SKM-1 (cell line): ENCODE data around the gene THOC6.
A peak's percentile ranks its signal among the peaks of the same experiment; 100 is the strongest.

Experiments
- DNase-seq: peaks from one replicate; lab custom pipeline; 2025; ENCODE audit not compliant: unreplicated experiment; lab: John Stamatoyannopoulos, UW

The THOC6 gene

DNA sequence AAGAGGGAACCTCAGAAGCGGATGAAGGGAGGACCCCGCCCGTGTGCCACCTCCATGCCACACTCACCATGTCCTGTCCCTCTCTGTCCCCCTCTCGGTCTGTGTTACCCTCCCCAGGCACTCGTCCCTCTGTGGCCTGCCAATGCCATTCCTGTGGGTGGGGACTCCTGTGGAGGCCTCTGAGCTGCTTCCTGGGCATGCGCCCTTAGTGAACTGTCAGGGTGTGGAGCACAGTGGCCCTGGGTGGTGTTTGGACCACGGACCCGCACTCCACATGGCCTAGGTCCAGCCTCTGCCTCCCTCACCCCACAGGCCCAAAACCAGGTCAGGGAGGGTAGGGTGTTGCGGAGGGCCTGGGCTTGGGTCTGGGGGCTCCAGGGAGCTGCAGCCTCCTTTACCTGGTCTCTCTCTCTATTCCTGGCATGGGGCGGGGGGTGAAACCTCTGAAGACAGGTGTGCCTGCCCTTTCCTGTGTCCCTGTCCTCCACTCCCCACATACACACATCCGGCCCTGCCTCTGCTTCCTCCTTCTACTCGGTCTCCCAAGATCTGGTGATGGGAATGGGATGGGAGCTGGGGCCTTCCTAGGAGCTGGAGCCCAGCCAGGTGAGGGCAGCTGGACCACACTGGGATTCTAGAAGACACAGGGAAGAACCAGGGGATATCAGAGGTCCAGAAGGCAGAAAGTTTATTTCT lies 32.1 kb upstream of the THOC6 start:
- DNase-seq = no peak

- no peak for DNase-seq
Observed at GRCh38 chr16:2992383-2993081, 31.3 kb upstream of the THOC6 start.

DNA sequence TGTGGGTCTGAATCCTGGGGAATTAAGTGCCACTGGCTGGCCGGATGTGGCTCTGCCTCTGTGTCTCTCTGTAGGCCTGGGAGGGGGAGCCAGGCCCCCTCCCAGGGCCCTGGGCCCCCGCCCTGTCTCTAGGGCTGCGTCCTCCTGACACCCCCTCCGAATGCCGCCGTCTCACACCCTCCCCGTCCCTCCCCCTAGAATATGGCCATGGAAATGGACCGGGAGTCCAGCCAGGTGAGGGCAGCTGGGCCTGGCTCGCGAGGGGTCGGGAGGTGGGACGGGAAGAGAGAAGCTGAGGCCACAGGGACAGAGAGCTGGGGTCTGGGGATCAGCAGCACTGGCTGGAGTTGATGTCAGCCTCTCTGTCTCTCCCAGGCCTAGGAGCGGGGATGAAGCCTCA lies 27.5 kb upstream of the THOC6 start:
- DNase-seq = no peak

DNA sequence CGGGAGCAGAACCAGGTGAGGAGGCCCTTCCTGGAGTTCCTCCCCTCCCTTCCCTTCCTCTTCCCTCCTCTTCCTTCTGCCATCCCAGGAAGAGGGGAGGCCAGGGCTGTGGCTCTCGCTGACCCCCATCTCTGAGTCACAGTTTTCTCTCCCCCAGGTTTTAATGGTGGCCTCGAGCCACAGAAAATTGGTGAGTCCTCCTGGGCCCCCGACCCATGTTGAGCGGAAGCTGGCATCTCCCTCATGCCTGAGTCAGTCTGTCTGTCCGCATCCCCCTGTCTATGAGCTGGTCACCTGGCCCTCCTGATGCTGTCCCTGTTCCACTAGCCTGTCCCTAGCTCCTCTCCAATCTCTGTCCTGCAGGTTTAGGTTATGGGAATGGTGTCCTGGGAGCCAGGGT lies 23.9 kb upstream of the THOC6 start:
- DNase-seq = no peak

GRCh38 chr16:3000540-3000939 lies 23.3 kb upstream of the THOC6 start:
- no peak for DNase-seq

GRCh38 chr16:3001316-3001715 lies 22.5 kb upstream of the THOC6 start:
- no peak for DNase-seq

- DNase-seq = peak; percentile 98
Observed at GRCh38 chr16:3003582-3004270, 20.1 kb upstream of the THOC6 start.

GRCh38 chr16:3004319-3004718 lies 19.5 kb upstream of the THOC6 start:
- DNase-seq = no peak

- no peak for DNase-seq
Observed at GRCh38 chr16:3004781-3005284, 19.0 kb upstream of the THOC6 start.

DNA sequence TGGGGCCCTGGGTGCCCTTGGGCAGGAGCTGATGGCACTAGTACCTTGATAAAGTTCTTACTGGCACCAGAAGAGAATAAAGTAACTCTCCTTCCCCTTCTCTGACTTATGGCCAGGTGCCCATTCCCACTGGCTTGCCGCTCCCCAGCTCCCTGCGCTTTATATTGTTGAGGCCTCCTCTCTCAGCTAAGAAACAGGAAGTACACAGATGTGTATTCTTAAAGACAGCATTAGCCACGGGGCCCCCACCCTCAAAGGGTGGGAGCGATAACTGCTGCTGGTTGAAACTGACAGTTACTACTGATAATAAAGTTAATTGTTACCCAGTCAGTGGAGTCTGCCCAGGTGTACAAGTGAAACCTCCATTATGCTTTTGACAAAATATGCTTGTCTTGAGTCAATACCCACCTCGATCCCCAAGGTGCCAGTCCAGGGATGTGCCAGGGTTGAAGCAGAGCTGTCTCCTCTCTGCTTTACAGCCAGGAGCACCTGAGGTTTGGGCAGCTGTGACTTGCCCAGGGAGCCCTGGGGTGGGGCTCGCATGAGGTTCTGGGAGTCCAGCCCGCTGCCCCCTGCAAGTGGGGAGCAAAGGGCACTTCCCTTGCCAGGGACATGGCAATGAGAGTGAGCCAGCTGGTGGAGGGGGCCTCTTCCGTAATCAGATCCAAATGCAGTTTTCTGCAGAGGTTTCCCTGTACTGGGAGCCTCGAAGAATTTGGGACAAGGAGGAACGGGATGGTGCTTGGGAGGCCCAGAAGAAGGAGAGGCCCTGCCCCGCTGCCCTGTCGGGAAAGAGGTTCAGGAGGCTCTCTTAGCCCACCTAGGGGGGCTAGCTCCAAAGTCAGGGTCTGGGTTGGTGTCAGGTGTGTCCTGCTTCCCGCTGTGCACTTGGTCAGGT lies 16.5 kb upstream of the THOC6 start:
- peak; percentile 21 for DNase-seq

DNA sequence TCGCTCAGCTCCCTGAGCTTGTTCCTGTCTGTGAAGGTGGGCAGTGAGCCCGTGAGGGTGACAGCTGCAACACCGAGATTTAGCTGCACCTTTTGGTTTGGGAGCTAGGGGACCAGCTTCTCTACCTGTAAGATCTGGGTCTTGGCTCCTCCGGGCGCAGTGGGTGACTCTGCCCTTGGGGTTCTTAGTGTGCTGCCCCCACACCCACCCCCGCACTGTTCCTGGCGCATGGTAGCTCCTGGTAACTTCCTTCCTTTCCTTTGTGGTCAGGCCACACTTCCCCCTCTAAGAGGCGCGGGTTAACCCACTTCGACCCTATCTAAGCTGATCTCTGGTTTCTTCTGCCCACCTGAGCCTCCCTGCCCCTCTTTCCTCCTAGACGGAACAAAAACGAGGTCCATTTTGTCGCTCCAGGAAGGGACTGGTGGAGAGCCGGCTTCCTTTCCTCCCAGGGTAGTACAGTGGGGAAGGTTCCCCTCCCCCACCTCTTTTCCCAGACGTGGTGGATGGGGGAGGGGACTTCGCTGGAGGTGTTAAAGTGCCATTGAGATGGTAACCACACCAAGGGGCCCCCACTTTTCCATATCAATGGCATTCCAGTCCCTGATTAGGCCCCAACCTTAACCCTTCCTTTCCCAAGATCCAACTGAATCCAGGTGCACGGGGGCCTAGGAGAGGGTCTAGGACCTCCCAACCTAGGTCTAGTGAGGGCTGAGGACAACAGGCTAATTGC lies 15.7 kb upstream of the THOC6 start:
- DNase-seq = peak; percentile 56

DNA sequence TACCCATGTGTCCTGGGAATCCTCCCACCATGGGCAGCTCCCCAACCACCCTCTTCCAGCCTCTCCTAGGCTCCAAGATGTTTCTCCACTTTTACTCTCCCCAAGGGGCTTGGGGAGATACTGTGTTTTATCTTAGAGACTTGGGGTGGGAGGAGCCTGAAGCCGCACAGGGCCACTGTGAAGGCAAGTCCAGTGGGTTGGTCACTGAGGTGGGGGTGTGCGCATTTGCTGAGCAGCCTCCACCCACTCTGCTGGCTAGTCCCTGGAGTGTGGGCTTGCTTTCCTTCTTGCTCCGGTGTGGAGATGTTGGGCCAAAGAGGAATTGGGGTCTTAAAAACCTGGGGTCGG lies 15.2 kb upstream of the THOC6 start:
- DNase-seq = no peak

DNA sequence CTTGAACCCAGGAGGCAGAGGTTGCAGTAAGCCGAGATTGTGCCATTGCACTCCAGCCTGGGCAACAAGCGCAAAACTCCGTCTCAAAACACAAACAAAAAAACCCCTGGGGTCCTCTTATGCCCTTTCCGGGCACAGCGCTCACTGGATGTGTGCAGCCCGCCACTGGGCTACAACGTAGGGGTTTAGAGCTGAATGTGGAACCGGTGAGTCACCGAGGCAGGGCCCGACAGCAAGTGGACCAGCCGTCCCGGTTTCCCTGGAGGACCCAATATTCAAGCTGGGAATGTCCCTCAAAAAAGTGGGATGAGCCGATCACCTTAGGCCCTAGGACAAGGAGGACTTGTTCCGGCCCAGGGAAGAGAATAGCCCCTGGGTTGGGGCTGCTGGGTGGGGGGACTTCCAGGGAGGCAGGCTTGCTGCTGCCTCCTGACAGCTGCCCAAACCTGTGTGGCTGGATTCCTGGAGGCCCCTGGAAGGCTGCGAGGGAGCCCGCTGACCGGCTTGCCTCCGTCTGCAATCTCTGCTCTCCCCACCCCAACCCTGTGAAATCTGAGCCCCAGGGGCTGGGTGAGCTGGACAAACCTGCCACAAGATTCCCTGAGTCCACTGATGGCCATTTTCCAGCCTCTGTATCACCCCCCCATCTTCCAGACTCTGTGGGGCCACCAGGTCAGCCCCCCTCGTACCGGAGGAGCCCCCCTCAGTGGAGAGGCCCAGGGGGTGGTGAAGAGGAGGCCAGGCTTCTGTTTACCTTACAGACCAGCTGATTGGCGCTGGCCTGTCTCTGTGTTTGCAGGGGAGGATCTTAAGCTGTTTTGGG lies 14.1 kb upstream of the THOC6 start:
- DNase-seq = no peak

GRCh38 chr16:3010510-3010909 lies 13.3 kb upstream of the THOC6 start:
- no peak for DNase-seq

DNA sequence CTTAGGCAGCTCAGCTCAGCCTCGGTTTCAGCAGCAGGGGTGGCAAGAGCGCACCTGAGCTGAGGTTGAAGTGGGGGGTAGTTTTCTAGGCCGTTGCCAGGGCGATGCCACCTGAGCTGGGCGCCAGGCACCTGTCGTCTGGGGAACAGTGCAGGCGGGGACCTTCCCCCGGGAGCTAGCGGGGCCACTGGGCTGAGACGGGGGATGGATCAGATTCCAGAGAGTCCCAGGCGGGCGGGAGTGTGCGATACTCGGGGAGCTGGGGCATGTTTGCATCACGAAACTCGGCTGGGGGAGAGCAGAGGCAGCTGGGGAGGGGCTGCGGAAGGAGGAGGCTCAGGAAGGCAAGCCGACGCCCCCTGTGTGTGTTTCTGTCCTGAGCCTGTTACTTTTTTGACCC lies 11.6 kb upstream of the THOC6 start:
- no peak for DNase-seq

GRCh38 chr16:3012828-3013420 lies 10.9 kb upstream of the THOC6 start, which contains the start of gene CLDN9:
CLDN9 (plus strand) TSS chr16:3012923; CDS start chr16:3013363, 440 bp downstream.
- DNase-seq = no peak

DNA sequence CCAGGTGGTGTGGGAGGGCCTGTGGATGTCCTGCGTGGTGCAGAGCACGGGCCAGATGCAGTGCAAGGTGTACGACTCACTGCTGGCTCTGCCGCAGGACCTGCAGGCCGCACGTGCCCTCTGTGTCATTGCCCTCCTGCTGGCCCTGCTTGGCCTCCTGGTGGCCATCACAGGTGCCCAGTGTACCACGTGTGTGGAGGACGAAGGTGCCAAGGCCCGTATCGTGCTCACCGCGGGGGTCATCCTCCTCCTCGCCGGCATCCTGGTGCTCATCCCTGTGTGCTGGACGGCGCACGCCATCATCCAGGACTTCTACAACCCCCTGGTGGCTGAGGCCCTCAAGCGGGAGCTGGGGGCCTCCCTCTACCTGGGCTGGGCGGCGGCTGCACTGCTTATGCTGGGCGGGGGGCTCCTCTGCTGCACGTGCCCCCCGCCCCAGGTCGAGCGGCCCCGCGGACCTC lies 10.3 kb upstream of the THOC6 start:
- DNase-seq = no peak

DNA sequence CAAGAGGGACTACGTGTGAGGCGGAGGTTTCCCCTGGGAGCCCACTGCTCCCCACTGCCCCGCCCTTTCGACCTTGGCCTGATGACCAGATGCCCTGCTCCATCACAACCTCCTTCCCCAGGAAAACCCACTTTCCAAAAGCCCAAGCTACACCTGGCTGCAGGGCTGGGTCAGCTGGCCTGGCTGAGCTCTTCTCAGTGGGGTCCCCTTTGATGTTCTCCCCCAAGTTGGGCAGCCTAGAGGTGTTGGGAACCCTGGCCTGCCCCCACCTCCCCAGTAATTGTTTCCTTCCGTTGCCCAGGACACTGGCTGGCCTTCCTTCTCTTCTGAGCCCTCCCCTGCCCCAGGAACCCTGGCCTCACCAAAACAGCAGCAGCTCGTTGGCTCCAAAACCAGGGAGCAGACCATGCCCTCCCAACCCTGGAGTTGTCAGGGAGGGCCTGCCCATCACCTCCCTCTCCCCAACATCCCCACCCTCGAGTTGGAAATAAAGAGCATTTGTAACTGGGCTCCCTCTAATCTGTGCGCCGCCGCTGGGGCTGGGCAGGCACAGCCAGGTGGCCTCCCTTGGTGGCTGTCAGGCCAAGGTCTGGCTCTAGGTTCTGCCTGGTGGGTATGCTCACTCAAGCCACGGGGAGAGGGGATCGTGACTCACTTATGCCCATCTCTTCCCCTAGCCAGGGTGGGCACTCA lies 9.7 kb upstream of the THOC6 start:
- no peak for DNase-seq
